GM12878 (cell line): ENCODE measurements around the gene MAP4K4. TPM values are rescaled to one million over a fixed set of nuclear protein-coding genes. Genes with fewer than 3 reads are reported as not detected.

Source experiments
- ATAC-seq: fragments of 200-7000 bp; cut with Tn5 transposase; 3 replicates; pipeline ENCODE4 v1.9.1; 2020; ENCODE audit warnings: mild to moderate bottlenecking, moderate library complexity
- BruUV-seq: library from RNA; stranded (reverse); fragments of 400-500 nt; replicated peaks from 2 replicates; lab custom pipeline; 2021; lab: Mats Ljungman, UMichigan
- CTCF ChIA-PET: fragments of 300-600 bp; sonication (Branson Sonifier 250); formaldehyde crosslinking; extraction: SDS; loops from one replicate; lab custom pipeline; 2021; ENCODE audit warnings: inconsistent platforms; lab: Yijun Ruan, JAX
- POLR2A ChIA-PET: fragments of 350-600 bp; formaldehyde crosslinking; extraction: SDS; loops from one replicate; lab custom pipeline; 2021; ENCODE audit warnings: inconsistent platforms; lab: Charles Lee
- RAD21 ChIA-PET: fragments of 300-600 bp; sonication (Branson Sonifier 250); formaldehyde crosslinking; loops from one replicate; lab custom pipeline; 2023; ENCODE audit warnings: antibody characterized with exemption; ENCODE audit not compliant: unreplicated experiment; lab: Charles Lee
- SMC1A ChIA-PET: fragments of 300-600 bp; sonication (Branson Sonifier 250); formaldehyde crosslinking; loops from one replicate; lab custom pipeline; 2023; ENCODE audit not compliant: unreplicated experiment, uncharacterized antibody; lab: Charles Lee
- DNase-seq: peaks from one replicate; pipeline ENCODE4 v3.0.0-alpha.2; 2011; ENCODE audit warnings: low read depth, low spot score
- FAIRE-seq: peaks from 3 replicates; lab custom pipeline; 2011; peaks lifted over from hg19 to GRCh38; lab: Jason Lieb, UNC
- H2AFZ ChIP-seq: 2 replicates; pipeline ENCODE4 v1.6.0; 2011; ENCODE audit warnings: low read depth, low read length, control low read depth; ENCODE audit not compliant: control insufficient read depth
- H3K27ac ChIP-seq: 2 replicates; pipeline ENCODE4 v1.5.1; 2011; ENCODE audit warnings: control low read depth; ENCODE audit not compliant: control insufficient read depth, insufficient read depth
- H3K27me3 ChIP-seq, 2 experiments: replicated peaks in 1 of 2; 2 replicates each; pipeline versions ENCODE4 v1.6.0 to v1.6.1; 2011; ENCODE audit warnings: low read length in 1 of 2; ENCODE audit not compliant: control insufficient read depth in 2 of 2, insufficient read depth in 2 of 2
- H3K36me3 ChIP-seq, 2 experiments: 2 replicates each; pipeline ENCODE4 v1.5.1; 2011; ENCODE audit warnings: low read length in 1 of 2; ENCODE audit not compliant: control insufficient read depth in 2 of 2, insufficient read depth in 2 of 2
- H3K4me1 ChIP-seq: 2 replicates; pipeline ENCODE4 v1.6.1; 2011; ENCODE audit warnings: mild to moderate bottlenecking, low read length, moderate library complexity, mixed read lengths; ENCODE audit not compliant: control insufficient read depth, insufficient read depth
- H3K4me2 ChIP-seq: 2 replicates; pipeline ENCODE4 v1.6.0; 2011; ENCODE audit warnings: control low read depth; ENCODE audit not compliant: control insufficient read depth, insufficient read depth
- H3K4me3 ChIP-seq: fragments of 200-600 bp; sonication (generic); 2 replicates; pipeline ENCODE4 v1.5.1; 2016
- H3K79me2 ChIP-seq: 2 replicates; pipeline ENCODE4 v1.6.0; 2011; ENCODE audit warnings: low read length; ENCODE audit not compliant: control insufficient read depth, insufficient read depth
- H3K9ac ChIP-seq: 2 replicates; pipeline ENCODE4 v1.8.0; 2011; ENCODE audit warnings: low read length, control low read depth, mixed read lengths; ENCODE audit not compliant: control insufficient read depth, insufficient read depth
- H3K9me3 ChIP-seq: replicated peaks from 3 replicates; pipeline ENCODE4 v1.5.1; 2011; ENCODE audit warnings: mild to moderate bottlenecking, low read length; ENCODE audit not compliant: control insufficient read depth, insufficient read depth
- H4K20me1 ChIP-seq: 2 replicates; pipeline ENCODE4 v1.6.0; 2011; ENCODE audit not compliant: control insufficient read depth, insufficient read depth
- CBX5 ChIP-seq: sonication (generic); IDR thresholded peaks from 2 replicates; pipeline ENCODE4 v1.6.1; 2016; ENCODE audit warnings: low read depth, moderate library complexity, mild to moderate bottlenecking, inconsistent platforms
- CEBPB ChIP-seq, 2 experiments: fragments of 150-350 bp in 1 of 2; IDR thresholded peaks; 2 replicates each; pipeline ENCODE4 v1.6.1; 2012 to 2014; ENCODE audit warnings: low read depth in 2 of 2, low read length in 2 of 2, borderline replicate concordance in 1 of 2, inconsistent platforms in 1 of 2
- CREM ChIP-seq: IDR thresholded peaks from 2 replicates; pipeline ENCODE4 v1.6.1; 2014; ENCODE audit warnings: antibody characterized with exemption, low read depth
- IRF5 ChIP-seq: fragments of 450-650 bp; IDR thresholded peaks from 2 replicates; pipeline ENCODE4 v1.6.1; 2017; ENCODE audit warnings: borderline replicate concordance
- KDM1A ChIP-seq: fragments of 200-600 bp; sonication (generic); IDR thresholded peaks from 2 replicates; pipeline ENCODE4 v1.6.1; 2016; ENCODE audit warnings: borderline replicate concordance
- NFYB ChIP-seq: IDR thresholded peaks from 2 replicates; pipeline ENCODE4 v1.6.1; 2011; ENCODE audit warnings: low read depth, mild to moderate bottlenecking, low read length, improper control_type of control experiment, moderate library complexity; ENCODE audit not compliant: insufficient read depth
- NR2C2 ChIP-seq: IDR thresholded peaks from 2 replicates; pipeline ENCODE4 v1.6.1; 2011; ENCODE audit warnings: borderline replicate concordance, low read depth; ENCODE audit not compliant: control insufficient read depth, insufficient read length
- SMAD1 ChIP-seq: fragments of 450-650 bp; IDR thresholded peaks from 2 replicates; pipeline ENCODE4 v1.6.1; 2018; ENCODE audit warnings: mild to moderate bottlenecking, low read depth; ENCODE audit not compliant: partially characterized antibody
- SRF ChIP-seq, 2 experiments: IDR thresholded peaks; 2 replicates each; pipeline ENCODE4 v1.6.1; 2011; ENCODE audit warnings: low read depth in 2 of 2, low read length in 2 of 2, mild to moderate bottlenecking in 1 of 2, moderate library complexity in 1 of 2
- TCF3 ChIP-seq: IDR thresholded peaks from 2 replicates; pipeline ENCODE4 v1.6.1; 2012; ENCODE audit warnings: low read depth, mild to moderate bottlenecking, low read length, borderline replicate concordance; ENCODE audit not compliant: insufficient read depth
- ZNF24 ChIP-seq: fragments of 450-650 bp; IDR thresholded peaks from 2 replicates; pipeline ENCODE4 v1.6.1; 2017; ENCODE audit warnings: antibody characterized with exemption, mild to moderate bottlenecking
- ZNF274 ChIP-seq: IDR thresholded peaks from one replicate; pipeline ENCODE4 v1.8.0; 2011; ENCODE audit not compliant: insufficient read length, insufficient read depth
- in situ Hi-C: fragments of 300-500 bp; cut with MboI; formaldehyde crosslinking; loops from 9 replicates; pipeline ENCODE4 v1.14.3; 2018; ENCODE audit warnings: mixed read lengths
- intact Hi-C: fragments of 100-400 bp; cut with micrococcal nuclease; formaldehyde crosslinking; loops from one replicate; pipeline ENCODE4 v1.14.2; 2022; ENCODE audit not compliant: unreplicated experiment
- polyA plus RNA-seq, 11 experiments: library from polyadenylated mRNA; depleted of rRNA in 4 of 11; unstranded in 6 of 11; stranded (reverse) in 5 of 11; fragments of >200 nt; fragmentation: Nextera tagmentation in 4 of 11; fragmentation: Illumina TruSeq in 1 of 11; extraction: Ambion mirVana in 4 of 11; extraction: Trizol in 1 of 11; gene quantifications; 1 replicate in 1 of 11; 2 replicates in 10 of 11; pipeline versions ENCODE4 v1.2.1 to v1.2.3, GENCODE V29; 2011 to 2016; ENCODE audit warnings: inconsistent platforms in 2 of 11, missing spikeins in 2 of 11, low read depth in 1 of 11
- total RNA-seq, 4 experiments: library from RNA; depleted of rRNA in 3 of 4; stranded (reverse); fragments of >200 nt in 3 of 4; fragmentation: Illumina TruSeq in 1 of 4; extraction: Trizol in 1 of 4; gene quantifications; 2 replicates each; pipeline versions ENCODE4 v1.2.1 to v1.2.3, GENCODE V29; 2013 to 2021
- TF ChIP-seq, protein P1 (sequence below): IDR thresholded peaks from 2 replicates; pipeline ENCODE4 v1.6.1; 2011; ENCODE audit warnings: mild to moderate bottlenecking, low read depth, low read length, moderate library complexity; ENCODE audit not compliant: insufficient replicate concordance

MAP4K4 gene
- total and polyA plus RNA-seq, 10 of the 15 experiments (the other 5 are each of a cell fraction or from before 2014, with no cell fraction given), result 1.9 to 50.4 (median 9.7) TPM

DNA sequence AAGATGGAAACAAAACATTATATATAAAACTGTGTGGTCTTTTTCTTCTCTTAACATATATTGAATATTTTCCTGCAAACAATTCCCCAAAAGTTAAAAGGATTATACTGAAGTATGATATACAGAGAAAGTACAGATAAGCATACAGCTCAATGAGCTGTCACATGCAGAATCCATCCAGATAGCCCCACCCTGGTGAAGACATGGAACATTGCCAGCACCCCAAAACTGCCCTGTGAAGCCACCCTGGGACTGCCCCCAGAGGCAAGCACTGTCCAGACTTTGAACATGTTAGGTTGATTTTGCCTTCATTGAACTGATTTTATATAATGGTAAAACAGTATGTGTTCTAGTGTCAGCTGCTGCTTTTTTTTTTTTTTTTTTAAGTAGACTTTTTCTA lies 182.0 kb downstream of the MAP4K4 start:
- ChIA-PET RAD21 (interaction anchor here (0.7 to 1.8 kb wide), 2 partner anchors 127 to 832 kb away, joined by 3 to 4 read pairs; no protein-coding TSS in a partner anchor), SMC1A (interaction anchor here (1.1 to 7.5 kb wide), 6 partner anchors 19 to 567 kb away, joined by 3 to 105 read pairs (median 3); no protein-coding TSS in a partner anchor), POLR2A (interaction anchor here (0.6 to 0.7 kb wide), 3 partner anchors 126 to 1084 kb away, joined by 4 to 7 read pairs (median 6); no protein-coding TSS in a partner anchor), CTCF (interaction anchor here (0.8 to 7.5 kb wide), 3 partner anchors 141 to 361 kb away, joined by 3 to 169 read pairs (median 4); no protein-coding TSS in a partner anchor)
- intact Hi-C loops, result loop anchor here (10.0 kb wide), 2 partner anchors 465 to 535 kb away; no protein-coding TSS in a partner anchor
- no peak for ATAC-seq
- FAIRE-seq, result no peak
- H3K27ac ChIP-seq, result no peak overlapping the region
- H3K4me2 ChIP-seq, result no peak overlapping the region
- no TSS peak for BruUV-seq
- no peaks in the 10 kb centered on the region for H4K20me1 ChIP-seq
- H3K9ac ChIP-seq, result no peak overlapping the region
- in situ Hi-C loops, result no loop called here
- no peaks in the 10 kb centered on the region for H3K27me3 ChIP-seq
- H3K79me2 ChIP-seq, result no peaks in the 10 kb centered on the region
- no peak for DNase-seq
- no peak overlapping the region for H2AFZ ChIP-seq
- H3K36me3 ChIP-seq, result no peaks in the 10 kb centered on the region
- H3K9me3 ChIP-seq, result no peaks in the 10 kb centered on the region
- TF ChIP-seq SMAD1, result no peak
- TF ChIP-seq NR2C2, result no peak
- TF ChIP-seq CEBPB (IDR thresholded peaks at IDR 0.05; ENCODE audit: borderline replicate concordance in 1 of 2, low read depth in 2 of 2, low read length in 2 of 2), result no peak
- no peak for TF ChIP-seq ZNF24
- TF ChIP-seq CBX5, result no peak
- TF ChIP-seq NFYB, result no peak
- TF ChIP-seq CREM, result no peak
- TF ChIP-seq, protein P1, sequence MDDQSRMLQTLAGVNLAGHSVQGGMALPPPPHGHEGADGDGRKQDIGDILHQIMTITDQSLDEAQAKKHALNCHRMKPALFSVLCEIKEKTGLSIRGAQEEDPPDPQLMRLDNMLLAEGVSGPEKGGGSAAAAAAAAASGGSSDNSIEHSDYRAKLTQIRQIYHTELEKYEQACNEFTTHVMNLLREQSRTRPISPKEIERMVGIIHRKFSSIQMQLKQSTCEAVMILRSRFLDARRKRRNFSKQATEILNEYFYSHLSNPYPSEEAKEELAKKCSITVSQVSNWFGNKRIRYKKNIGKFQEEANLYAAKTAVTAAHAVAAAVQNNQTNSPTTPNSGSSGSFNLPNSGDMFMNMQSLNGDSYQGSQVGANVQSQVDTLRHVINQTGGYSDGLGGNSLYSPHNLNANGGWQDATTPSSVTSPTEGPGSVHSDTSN, result no peak
- no peak for TF ChIP-seq SRF (IDR thresholded peaks at IDR 0.05; ENCODE audit: low read depth in 2 of 2, low read length in 2 of 2)
- no peak for TF ChIP-seq TCF3
- TF ChIP-seq KDM1A, result no peak
- no peak for TF ChIP-seq IRF5
- no peak for TF ChIP-seq ZNF274
- H3K4me3 ChIP-seq, result no peak overlapping the region
- no peaks in the 10 kb centered on the region for H3K4me1 ChIP-seq
